Muscle layer of duodenum (tissue), 2 donors: ENCODE results near the gene CCDC30.
"Not testable (repeated sequence)": the region's sequence is repeated elsewhere in the genome, so short reads cannot be mapped to it uniquely, and the experiment has no call there.

Experiments used
- H3K27ac ChIP-seq: one replicate; pipeline ENCODE4 v1.7.0; 2013; ENCODE audit warnings: mild to moderate bottlenecking, low read length
- H3K27me3 ChIP-seq: one replicate; pipeline ENCODE4 v1.7.0; 2013; ENCODE audit warnings: low read depth, mild to moderate bottlenecking, control low read depth, low read length
- H3K36me3 ChIP-seq, 2 donors: one replicate each; pipeline ENCODE4 v1.7.0; 2013; ENCODE audit warnings: low read length in 2 of 2, control low read depth in 1 of 2, mild to moderate bottlenecking in 1 of 2; ENCODE audit not compliant: insufficient read depth in 2 of 2, control insufficient read depth in 1 of 2
- H3K4me1 ChIP-seq, 2 donors: one replicate each; pipeline ENCODE4 v1.7.0; 2013; ENCODE audit warnings: low read length in 2 of 2, mild to moderate bottlenecking in 2 of 2, control low read depth in 1 of 2, moderate library complexity in 1 of 2; ENCODE audit not compliant: insufficient read depth in 2 of 2, control insufficient read depth in 1 of 2
- H3K4me3 ChIP-seq, 2 donors: one replicate each; pipeline ENCODE4 v1.7.0; 2013; ENCODE audit warnings: low read length in 2 of 2, low read depth in 1 of 2, mild to moderate bottlenecking in 1 of 2
- H3K9me3 ChIP-seq, 2 donors: one replicate each; pipeline ENCODE4 v1.7.0; 2013; ENCODE audit warnings: low read length in 2 of 2, control low read depth in 1 of 2, mild to moderate bottlenecking in 1 of 2; ENCODE audit not compliant: control insufficient read depth in 1 of 2
- donor health status: healthy.

The CCDC30 gene

DNA sequence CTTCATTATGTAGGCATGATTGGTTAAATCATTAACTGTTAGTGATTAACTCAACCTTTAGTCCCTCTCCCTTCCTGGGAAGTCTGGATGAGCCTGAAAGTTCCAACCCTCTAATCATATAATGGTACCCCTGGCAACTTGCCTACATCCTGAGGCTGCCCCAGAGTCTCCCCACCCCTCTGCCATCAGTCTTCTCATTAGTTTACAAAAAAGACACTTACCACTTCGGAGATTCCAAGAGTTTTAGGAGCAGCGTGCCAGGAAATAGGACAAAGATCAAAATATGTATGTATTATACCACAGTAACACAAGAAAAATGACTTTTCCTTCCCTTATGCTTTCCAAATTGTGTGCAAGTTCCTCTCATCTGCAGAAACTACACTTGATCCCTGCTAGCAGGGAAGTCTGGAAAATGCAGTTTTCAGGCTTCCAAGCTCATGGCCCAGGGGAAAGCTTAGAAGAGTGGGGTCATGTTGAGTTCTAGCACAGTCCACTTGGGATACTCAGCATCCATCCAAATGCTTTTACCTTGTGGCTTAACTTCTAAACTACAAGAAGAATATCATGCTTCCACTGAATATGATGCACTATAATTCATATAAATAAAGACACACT, 130.5 kb downstream of the CCDC30 start:
- Histone ChIP-seq H3K27ac (no peak overlapping the region), H3K27me3 (no peaks in the 10 kb centered on the region), H3K4me1 (no peaks in the 10 kb centered on the region), H3K9me3 (no peaks in the 10 kb centered on the region), H3K4me3 (no peak overlapping the region), H3K36me3 (peaks cover 0 to 9% of the 10 kb centered on the region in 2 donors)

DNA sequence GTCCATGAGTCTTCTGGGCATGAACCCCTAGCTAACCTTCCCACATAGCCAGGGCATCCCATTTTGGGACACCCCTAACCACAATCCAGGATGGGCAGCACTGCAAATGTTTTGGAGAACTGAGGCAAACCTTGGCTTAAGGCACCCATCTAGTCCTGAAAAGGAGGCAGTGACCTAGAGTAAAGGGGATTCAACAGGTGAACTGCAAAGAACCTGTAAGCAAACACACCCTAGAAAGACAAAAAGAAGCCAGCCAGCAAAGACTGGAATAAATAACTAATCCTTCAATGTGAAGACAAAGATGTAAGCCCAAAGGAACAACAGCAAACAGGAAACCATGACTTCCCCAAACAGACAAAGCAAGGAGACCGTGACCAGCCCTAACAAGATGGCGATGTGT, 138.4 kb downstream of the CCDC30 start:
- Histone ChIP-seq H3K4me3 (no peak overlapping the region), H3K36me3 (no peaks in the 10 kb centered on the region), H3K9me3 (peaks cover 0 to 4% of the 10 kb centered on the region in 2 donors), H3K4me1 (no peaks in the 10 kb centered on the region), H3K27ac (no peak overlapping the region), H3K27me3 (no peaks in the 10 kb centered on the region)

DNA sequence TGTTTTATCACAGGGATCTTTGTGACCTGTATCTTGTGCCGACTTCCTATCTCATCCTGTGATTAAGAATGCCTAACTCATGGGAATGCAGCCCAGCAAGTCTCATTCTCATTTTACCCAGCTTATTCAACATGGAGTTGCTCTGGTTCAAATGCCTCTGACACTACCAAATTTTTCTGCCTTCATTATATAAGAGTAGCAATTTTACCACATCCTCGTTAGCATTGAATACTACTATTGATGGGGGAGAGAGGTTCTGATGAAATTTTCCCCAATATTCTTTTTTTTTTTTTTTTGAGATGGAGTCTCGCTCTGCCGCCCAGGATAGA, 150.7 kb downstream of the CCDC30 start:
- H3K27ac ChIP-seq, result no peak overlapping the region
- no peaks in the 10 kb centered on the region for H3K36me3 ChIP-seq
- no peaks in the 10 kb centered on the region for H3K27me3 ChIP-seq
- H3K4me1 ChIP-seq, result no peaks in the 10 kb centered on the region
- H3K4me3 ChIP-seq, result no peak overlapping the region
- no peaks in the 10 kb centered on the region for H3K9me3 ChIP-seq

DNA sequence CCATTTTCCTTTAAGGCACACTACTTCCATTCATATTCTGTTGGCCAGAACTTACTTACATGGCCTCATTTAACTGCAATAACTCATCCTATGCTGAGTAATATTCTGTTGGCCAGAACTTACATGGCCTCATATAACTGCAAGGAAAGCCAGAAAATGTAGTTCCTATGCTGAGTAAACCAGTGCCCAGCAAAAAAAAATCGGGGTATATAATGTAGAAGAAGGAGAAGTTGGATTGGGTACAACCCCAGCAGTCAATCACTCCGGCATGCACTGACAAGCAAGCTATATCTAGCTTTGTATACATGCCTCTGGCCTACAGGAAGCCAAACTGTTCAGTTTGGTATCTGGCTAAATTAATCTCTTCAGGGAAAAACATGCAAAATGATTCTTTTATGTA, 155.8 kb downstream of the CCDC30 start:
- H3K4me1 ChIP-seq, result no peaks in the 10 kb centered on the region
- no peak overlapping the region for H3K27ac ChIP-seq
- no peaks in the 10 kb centered on the region for H3K9me3 ChIP-seq
- no peak overlapping the region for H3K4me3 ChIP-seq
- no peaks in the 10 kb centered on the region for H3K36me3 ChIP-seq
- no peaks in the 10 kb centered on the region for H3K27me3 ChIP-seq

DNA sequence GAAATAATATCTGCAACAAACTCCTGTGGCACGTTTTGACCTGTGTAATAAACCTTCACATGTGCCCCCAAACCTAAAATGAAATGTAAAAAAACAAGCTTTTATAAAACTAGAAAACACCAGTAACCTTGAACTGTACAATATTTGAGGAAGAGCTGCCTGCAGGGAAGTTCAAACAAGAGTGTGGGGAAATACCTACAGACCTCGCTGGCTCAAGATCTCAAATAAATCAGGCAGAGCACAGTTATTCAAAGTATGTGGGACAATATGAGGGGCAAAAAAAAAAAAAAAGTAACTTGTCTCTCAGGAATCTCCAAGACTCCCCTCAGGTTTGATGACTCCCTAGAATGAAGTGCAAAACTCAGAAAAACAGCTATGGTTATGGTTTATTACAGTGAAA, 157.2 kb downstream of the CCDC30 start:
- peaks cover 0 to 4% of the 10 kb centered on the region in 2 donors for H3K9me3 ChIP-seq
- no peak overlapping the region for H3K27ac ChIP-seq
- no peaks in the 10 kb centered on the region for H3K4me1 ChIP-seq
- no peaks in the 10 kb centered on the region for H3K36me3 ChIP-seq
- H3K4me3 ChIP-seq, result no peak overlapping the region
- no peaks in the 10 kb centered on the region for H3K27me3 ChIP-seq

DNA sequence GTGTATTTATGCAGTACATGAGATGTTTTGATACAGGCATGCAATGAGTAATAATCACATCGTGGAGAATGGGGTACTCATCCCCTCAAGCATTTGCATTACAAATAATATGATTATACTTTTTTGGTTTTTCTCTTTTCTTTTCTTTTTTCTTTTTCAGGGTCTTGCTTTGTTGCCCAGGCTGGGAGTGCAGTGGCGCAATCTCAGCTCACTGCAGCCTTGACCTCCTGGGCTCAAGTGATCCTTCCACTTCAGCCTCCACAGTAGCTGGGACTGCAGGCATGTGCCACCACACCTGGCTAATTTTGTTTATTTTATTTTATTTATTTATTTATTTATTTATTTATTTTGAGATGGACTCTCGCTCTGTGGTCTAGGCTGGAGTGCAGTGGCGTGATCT, 158.1 kb downstream of the CCDC30 start:
- not testable (repeated sequence) for H3K4me1 ChIP-seq, H3K27ac ChIP-seq, H3K36me3 ChIP-seq, H3K9me3 ChIP-seq, H3K27me3 ChIP-seq, H3K4me3 ChIP-seq

DNA sequence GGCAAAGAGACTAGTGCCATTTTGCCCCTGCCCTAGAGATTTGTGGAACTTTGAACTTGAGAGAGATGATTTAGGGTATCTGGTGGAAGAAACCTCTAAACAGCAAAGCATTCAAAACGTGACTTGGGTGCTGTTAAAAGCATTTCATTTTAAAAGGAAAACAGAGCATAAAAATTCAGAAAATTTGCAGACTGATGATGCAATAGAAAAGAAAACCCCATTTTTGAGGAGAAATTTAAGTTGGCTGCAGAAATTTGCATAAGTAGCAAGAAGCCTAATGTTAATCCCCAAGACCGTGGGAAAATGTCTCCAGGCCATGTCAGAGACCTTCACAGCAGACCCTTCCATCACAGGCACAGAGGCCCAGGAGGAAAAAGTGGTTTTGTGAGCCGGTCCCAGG, 164.1 kb downstream of the CCDC30 start:
- H3K36me3 ChIP-seq, H3K27me3 ChIP-seq, H3K4me1 ChIP-seq, H3K9me3 ChIP-seq, H3K27ac ChIP-seq, H3K4me3 ChIP-seq: not testable (repeated sequence)

DNA sequence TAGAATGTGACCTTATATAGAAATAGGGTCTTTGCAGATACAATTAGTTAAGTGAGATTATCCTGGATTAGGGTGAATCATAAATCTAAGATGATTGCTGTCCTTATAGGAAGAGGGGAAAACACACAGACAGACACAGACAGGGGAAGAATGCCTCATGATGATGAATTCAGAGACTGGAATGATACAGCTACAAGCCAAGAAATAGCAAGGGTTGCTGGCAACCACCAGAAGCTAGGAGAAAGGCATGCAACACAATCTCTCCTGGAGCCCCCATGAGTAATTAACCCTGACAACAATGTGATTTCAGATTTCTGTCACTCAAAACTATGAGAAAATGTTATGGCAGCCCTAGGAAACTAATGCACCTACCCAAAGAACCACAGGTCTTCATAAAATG, 176.0 kb downstream of the CCDC30 start:
- no peaks in the 10 kb centered on the region for H3K9me3 ChIP-seq
- H3K36me3 ChIP-seq, result no peaks in the 10 kb centered on the region
- H3K27me3 ChIP-seq, result no peaks in the 10 kb centered on the region
- no peak overlapping the region for H3K4me3 ChIP-seq
- H3K4me1 ChIP-seq, result no peaks in the 10 kb centered on the region
- no peak overlapping the region for H3K27ac ChIP-seq

DNA sequence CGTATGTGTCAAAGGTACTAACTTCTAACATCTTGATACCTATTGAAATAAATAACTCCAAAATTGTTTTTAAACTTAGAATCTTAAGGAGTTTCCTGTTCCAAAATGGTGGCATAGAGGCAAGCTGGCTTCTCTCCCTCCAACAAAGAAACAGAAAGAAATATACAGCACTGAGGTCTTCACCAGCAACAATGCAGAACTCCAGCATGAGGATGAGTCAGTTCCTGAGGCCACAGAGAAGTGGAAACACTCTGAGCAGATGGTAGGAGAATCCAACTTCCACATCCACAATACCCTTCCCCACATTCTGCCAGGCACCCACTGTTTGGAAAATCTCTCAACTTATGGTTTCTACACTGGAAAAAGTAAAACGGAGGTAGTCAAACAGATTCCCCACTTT, 183.0 kb downstream of the CCDC30 start:
- no peaks in the 10 kb centered on the region for H3K9me3 ChIP-seq
- H3K4me3 ChIP-seq, result no peak overlapping the region
- H3K4me1 ChIP-seq, result no peaks in the 10 kb centered on the region
- no peak overlapping the region for H3K27ac ChIP-seq
- H3K36me3 ChIP-seq, result no peaks in the 10 kb centered on the region
- H3K27me3 ChIP-seq, result no peaks in the 10 kb centered on the region

DNA sequence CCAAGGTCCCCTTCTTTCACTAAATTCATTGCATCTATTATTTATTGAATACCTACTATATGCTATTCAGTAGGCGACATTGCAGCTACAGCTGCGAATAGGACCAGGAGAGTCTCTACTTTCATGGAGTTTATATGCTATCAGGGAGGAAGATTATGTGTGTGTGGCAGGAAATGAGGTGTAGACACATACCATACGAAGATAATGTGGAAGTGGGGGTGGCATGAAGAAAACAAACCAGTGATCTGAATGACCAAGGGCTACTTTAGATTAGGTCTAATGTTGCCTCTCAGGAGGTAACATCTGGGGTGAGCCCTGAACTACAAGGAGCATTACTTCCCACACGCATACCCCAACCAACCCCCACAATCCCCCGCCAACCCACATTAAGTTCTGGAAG, 194.1 kb downstream of the CCDC30 start:
- peak overlapping the region; percentile 93 to 95 for H3K4me3 ChIP-seq
- no peaks in the 10 kb centered on the region for H3K27me3 ChIP-seq
- H3K9me3 ChIP-seq, result no peaks in the 10 kb centered on the region
- peak overlapping the region; percentile 93 for H3K27ac ChIP-seq
- peaks cover 4 to 15% of the 10 kb centered on the region in 2 donors for H3K4me1 ChIP-seq
- H3K36me3 ChIP-seq, result peaks cover 0 to 14% of the 10 kb centered on the region in 2 donors

DNA sequence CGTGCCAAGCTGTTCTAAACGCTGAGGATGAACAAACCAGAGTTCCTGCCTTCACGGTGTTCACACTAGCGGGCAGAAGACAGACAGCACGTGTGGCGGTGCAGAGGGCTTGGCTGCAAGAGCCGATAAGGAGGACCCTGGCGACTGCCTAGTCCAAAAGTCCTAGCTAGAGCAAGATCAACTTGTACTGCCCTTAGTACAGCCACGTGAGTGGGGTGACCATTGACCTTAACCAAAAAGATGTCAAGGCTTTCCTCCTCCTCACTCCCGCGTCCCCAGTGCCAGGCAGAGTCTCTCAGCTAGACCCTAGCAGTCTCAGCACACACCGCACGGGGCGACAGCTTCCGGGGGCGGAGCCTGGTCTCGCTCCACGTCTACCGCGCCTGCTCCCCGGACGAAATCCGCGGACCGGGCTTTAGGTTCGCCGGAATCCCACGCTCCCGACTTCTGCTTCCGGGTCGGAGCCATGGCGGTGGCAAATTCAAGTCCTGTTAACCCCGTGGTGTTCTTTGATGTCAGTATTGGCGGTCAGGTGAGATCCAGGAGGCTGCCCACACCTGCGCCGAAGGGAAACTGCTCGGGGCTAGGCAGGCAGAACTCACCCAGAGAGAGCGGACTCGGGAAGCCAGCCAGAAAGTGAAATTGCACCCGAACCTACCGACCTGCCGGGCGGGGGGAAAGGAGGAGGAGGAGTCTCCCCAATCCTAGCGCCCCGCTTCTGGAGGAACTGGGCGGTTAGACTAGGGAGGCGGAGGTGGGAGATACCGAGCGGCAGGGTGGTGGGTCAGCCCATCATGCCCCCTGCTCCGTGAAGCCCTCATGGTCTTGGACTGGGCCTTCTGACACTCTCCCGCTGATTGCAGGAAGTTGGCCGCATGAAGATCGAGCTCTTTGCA, 195.1 kb downstream of the CCDC30 start, which contains the start of gene PPIH:
Gene PPIH, plus strand, starts transcription at position 443 of the 896 bp plus-strand sequence. Its CDS starts 24 bp downstream, at position 467.
- H3K27me3 ChIP-seq, result no peaks in the 10 kb centered on the region
- H3K9me3 ChIP-seq, result no peaks in the 10 kb centered on the region
- peaks cover 0 to 18% of the 10 kb centered on the region in 2 donors for H3K36me3 ChIP-seq
- peak within 1 kb of the TSS; percentile 93 for H3K27ac ChIP-seq
- peak within 1 kb of the TSS; percentile 93 to 95 for H3K4me3 ChIP-seq
- H3K4me1 ChIP-seq, result peaks cover 4 to 15% of the 10 kb centered on the region in 2 donors
